GM12892 (cell line): ENCODE measurements around the gene ZEB2.

Experiments
- POLR2A ChIP-seq: IDR thresholded peaks from 2 replicates; pipeline ENCODE4 v1.6.1; 2011; ENCODE audit warnings: low read depth, low read length, control low read depth
- POLR2AphosphoS5 ChIP-seq: IDR thresholded peaks from 2 replicates; pipeline ENCODE4 v1.6.1; 2011; ENCODE audit warnings: low read depth, low read length, control low read depth
- TAF1 ChIP-seq: IDR thresholded peaks from 2 replicates; pipeline ENCODE4 v1.6.1; 2011; ENCODE audit warnings: low read depth, mild to moderate bottlenecking, control low read depth, low read length, borderline replicate concordance

DNA sequence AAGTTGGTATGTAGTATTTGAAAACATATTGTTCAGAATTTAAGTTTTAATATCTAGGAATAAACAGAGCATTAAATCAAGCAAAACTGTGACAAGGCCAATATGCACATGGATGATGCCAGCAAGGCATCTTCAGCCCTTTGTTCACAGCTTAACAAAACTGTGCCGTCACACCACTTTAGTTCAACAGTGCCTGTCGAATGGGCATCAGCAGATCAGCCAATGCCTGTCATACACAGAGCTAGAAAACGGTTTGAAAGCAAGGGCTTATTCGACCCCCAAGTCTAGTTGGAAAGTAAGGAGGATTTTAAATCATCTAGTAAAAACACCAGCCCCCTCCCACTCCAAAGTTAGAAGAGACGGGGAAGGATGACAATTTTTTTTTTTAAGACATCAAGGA lies 16.7 kb downstream of the ZEB2 start:
- TF ChIP-seq POLR2A (no peak), POLR2AphosphoS5 (no peak), TAF1 (no peak)
